Endothelial cell of umbilical vein (primary cell): ENCODE data around the gene RGS1.

Source experiments
- CTCF ChIP-seq, 2 donors: IDR thresholded peaks; 1 replicate in 1 of 2; 2 replicates in 1 of 2; pipeline ENCODE4 v1.5.1; 2011; ENCODE audit warnings: low read length in 2 of 2, mild to moderate bottlenecking in 2 of 2, moderate library complexity in 2 of 2, control low read depth in 1 of 2, inconsistent platforms in 1 of 2, low read depth in 1 of 2; ENCODE audit not compliant: insufficient read depth in 1 of 2; ENCODE audit errors: extremely low read depth in 1 of 2
- POLR2AphosphoS5 ChIP-seq: IDR thresholded peaks from 2 replicates; pipeline ENCODE4 v1.6.1; 2012; ENCODE audit warnings: low read depth, mild to moderate bottlenecking, control low read depth, low read length, moderate library complexity; ENCODE audit not compliant: insufficient read depth

GRCh38 chr1:192608671-192609070 is 33.1 kb downstream of the RGS1 start:
- TF ChIP-seq CTCF (IDR thresholded peaks at IDR 0.05; ENCODE audit: extremely low read depth in 1 of 2, insufficient read depth in 1 of 2, low read depth in 1 of 2, low read length in 2 of 2) (no peak), POLR2AphosphoS5 (no peak)
